Muscle of leg (tissue), 11 donors: ENCODE measurements around the gene FYN. TPM values are rescaled to one million over a fixed set of nuclear protein-coding genes. Genes with fewer than 3 reads are reported as not detected.

Source experiments
- DNase-seq: peaks from one replicate; pipeline ENCODE4 v3.0.0; 2013
- H3K27ac ChIP-seq: one replicate; pipeline ENCODE4 v1.5.1; 2013; ENCODE audit warnings: mild to moderate bottlenecking, low read length, control low read depth
- H3K27me3 ChIP-seq: one replicate; pipeline ENCODE4 v1.6.1; 2013; ENCODE audit warnings: low read length; ENCODE audit not compliant: control insufficient read depth, insufficient read depth
- H3K36me3 ChIP-seq: one replicate; pipeline ENCODE4 v1.6.1; 2013; ENCODE audit warnings: low read length; ENCODE audit not compliant: control insufficient read depth, insufficient read depth
- H3K4me1 ChIP-seq: one replicate; pipeline ENCODE4 v1.6.1; 2013; ENCODE audit warnings: low read length; ENCODE audit not compliant: control insufficient read depth, insufficient read depth
- H3K4me3 ChIP-seq: one replicate; pipeline ENCODE4 v1.5.1; 2013; ENCODE audit warnings: low read length, control low read depth
- H3K9me3 ChIP-seq: replicated peaks from 2 replicates; pipeline ENCODE4 v1.6.1; 2013; ENCODE audit warnings: low read depth, low read length; ENCODE audit not compliant: control insufficient read depth
- WGBS: methylation state at CpG from one replicate; pipeline ENCODE4 v1.1.5; 2013; ENCODE audit warnings: missing lambda C conversion rate; ENCODE audit not compliant: insufficient coverage; 5-methylcytosine and 5-hydroxymethylcytosine counted together
- polyA plus RNA-seq, 8 donors: library from polyadenylated mRNA; unstranded; fragments of 120-200 nt; gene quantifications; one replicate each; pipeline versions ENCODE4 v1.2.1 to v1.2.3, GENCODE V29; 2013; ENCODE audit warnings: inconsistent platforms in 1 of 8, low replicate concordance in 1 of 8; ENCODE audit not compliant: insufficient read length in 8 of 8, insufficient read depth in 1 of 8
- total RNA-seq: library from RNA; stranded (reverse); fragments of 120-200 nt; gene quantifications from one replicate; pipeline ENCODE4 v1.2.4, GENCODE V29; 2013

FYN gene
- total and polyA plus RNA-seq, 9 donors, result 97.1 to 181 (median 152) TPM

GRCh38 chr6:111734068-111735061 is 138.9 kb downstream of the FYN start:
- 29% methylated on average over 3 of the region's 4 CpGs for WGBS
- DNase-seq, result peak; percentile 45
- Histone ChIP-seq H3K4me3 (no peak overlapping the region), H3K27me3 (no peaks in the 10 kb centered on the region), H3K4me1 (peaks cover 60% of the 10 kb centered on the region), H3K27ac (peak overlapping the region; percentile 8), H3K9me3 (peaks cover 8% of the 10 kb centered on the region), H3K36me3 (peaks cover 29% of the 10 kb centered on the region)

DNA sequence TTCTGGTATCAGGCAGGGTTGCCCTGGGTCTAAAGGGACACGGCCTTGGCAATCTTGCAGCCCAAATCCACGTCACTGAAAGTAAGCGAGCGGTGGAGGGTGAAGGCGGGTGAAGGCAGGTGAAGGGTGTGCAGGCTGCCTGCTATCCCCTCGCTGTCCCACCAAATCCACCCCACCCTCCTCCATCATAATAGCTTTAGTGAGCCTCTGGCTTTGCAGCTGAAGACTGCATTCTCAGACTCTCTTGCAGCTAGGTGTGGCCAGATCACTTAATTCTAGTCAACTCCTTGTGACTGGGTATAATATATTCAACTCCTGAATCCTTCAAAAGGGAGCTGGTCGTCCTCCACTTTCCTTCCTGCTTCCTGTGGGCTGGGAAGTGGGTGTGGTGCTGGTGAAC is 140.9 kb downstream of the FYN start:
- H3K27ac ChIP-seq, result peak overlapping the region; percentile 87
- WGBS, result 100% methylated on average over 1 of the region's 7 CpGs
- DNase-seq, result no peak
- peaks cover 54% of the 10 kb centered on the region for H3K4me1 ChIP-seq
- peaks cover 19% of the 10 kb centered on the region for H3K36me3 ChIP-seq
- no peaks in the 10 kb centered on the region for H3K27me3 ChIP-seq
- H3K9me3 ChIP-seq, result peaks cover 8% of the 10 kb centered on the region
- H3K4me3 ChIP-seq, result no peak overlapping the region

DNA sequence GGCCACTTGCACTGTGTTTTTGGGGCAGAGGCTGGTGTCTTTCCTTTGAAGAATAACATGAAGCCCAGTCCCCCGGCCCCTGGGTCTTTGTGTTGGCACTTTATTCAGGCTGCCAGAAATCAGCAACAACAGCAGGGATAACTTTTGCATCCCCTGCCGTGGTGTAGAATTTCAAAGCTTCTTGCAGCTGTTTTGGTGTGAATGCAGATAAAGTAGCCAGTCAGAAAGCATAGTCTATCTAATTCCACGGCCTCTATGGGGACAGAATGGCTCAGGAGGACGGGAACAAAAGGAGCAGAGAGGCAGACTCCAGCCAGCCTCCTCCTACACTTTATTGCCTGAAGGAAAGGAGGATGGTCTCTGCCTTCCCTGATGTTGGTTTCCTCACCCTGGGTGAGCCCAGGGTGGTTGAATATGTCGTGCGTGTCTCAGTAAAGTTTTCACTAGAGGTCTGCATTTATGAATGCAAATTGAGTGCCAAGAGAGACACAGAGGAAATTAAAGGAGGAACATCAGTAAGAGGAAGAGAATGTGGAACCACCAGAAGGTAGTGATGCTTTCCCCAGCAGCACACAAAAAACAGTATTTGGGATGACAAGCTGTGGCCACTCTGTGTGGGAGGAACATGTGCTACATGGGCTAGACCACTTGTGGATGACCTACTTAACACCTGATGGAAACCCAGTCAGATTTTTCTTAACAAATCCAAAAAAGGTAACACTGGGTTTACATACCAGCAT is 141.6 kb downstream of the FYN start:
- Histone ChIP-seq H3K4me1 (peaks cover 56% of the 10 kb centered on the region), H3K27ac (peak overlapping the region; percentile 87), H3K9me3 (peaks cover 8% of the 10 kb centered on the region), H3K4me3 (no peak overlapping the region), H3K27me3 (no peaks in the 10 kb centered on the region), H3K36me3 (peaks cover 20% of the 10 kb centered on the region)
- DNase-seq, result peak; percentile 79
- WGBS, result 31% methylated on average over 3 of the region's 6 CpGs

GRCh38 chr6:111730864-111731263 is 142.4 kb downstream of the FYN start:
- H3K9me3 ChIP-seq, result peaks cover 8% of the 10 kb centered on the region
- no peaks in the 10 kb centered on the region for H3K27me3 ChIP-seq
- H3K4me1 ChIP-seq, result peaks cover 64% of the 10 kb centered on the region
- WGBS, result 64% methylated on average over 10 of the region's 11 CpGs
- peak; percentile 57 for DNase-seq
- no peak overlapping the region for H3K4me3 ChIP-seq
- H3K27ac ChIP-seq, result peak overlapping the region; percentile 87
- H3K36me3 ChIP-seq, result peaks cover 21% of the 10 kb centered on the region

GRCh38 chr6:111727802-111728201 is 145.4 kb downstream of the FYN start:
- Histone ChIP-seq H3K27me3 (no peaks in the 10 kb centered on the region), H3K9me3 (peaks cover 7% of the 10 kb centered on the region), H3K4me3 (no peak overlapping the region), H3K4me1 (peaks cover 72% of the 10 kb centered on the region), H3K27ac (no peak overlapping the region), H3K36me3 (peaks cover 16% of the 10 kb centered on the region)
- peak; percentile 71 for DNase-seq
- WGBS, result 65% methylated on average over 3 of the region's 3 CpGs

DNA sequence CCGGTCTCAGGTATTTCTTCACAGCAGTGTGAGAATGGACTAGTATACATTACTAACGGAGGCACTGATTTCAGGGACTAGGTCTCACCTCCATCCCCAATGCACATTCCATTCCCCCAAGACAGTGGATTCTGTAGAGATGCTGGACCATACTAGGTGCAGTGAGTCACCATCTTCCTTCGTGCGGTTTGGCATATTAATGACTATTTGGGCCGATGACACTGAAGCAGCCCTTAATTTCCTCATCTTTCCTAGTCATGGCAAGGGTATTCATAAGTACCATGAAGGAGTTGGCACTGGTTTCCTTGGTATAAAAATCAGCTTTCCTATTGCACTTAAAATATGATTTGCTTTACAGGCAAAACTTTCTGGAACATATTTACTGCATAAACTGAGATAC is 146.2 kb downstream of the FYN start:
- H3K27ac ChIP-seq, result no peak overlapping the region
- WGBS, result 80% methylated on average over 1 of the region's 5 CpGs
- peaks cover 9% of the 10 kb centered on the region for H3K36me3 ChIP-seq
- no peak for DNase-seq
- H3K27me3 ChIP-seq, result no peaks in the 10 kb centered on the region
- H3K4me1 ChIP-seq, result peaks cover 70% of the 10 kb centered on the region
- no peaks in the 10 kb centered on the region for H3K9me3 ChIP-seq
- no peak overlapping the region for H3K4me3 ChIP-seq

- peak overlapping the region; percentile 62 for H3K27ac ChIP-seq
- WGBS, result 60% methylated on average over 6 of the region's 7 CpGs
- DNase-seq, result peak; percentile 79
- H3K4me3 ChIP-seq, result no peak overlapping the region
- H3K36me3 ChIP-seq, result peaks cover 9% of the 10 kb centered on the region
- H3K27me3 ChIP-seq, result no peaks in the 10 kb centered on the region
- H3K4me1 ChIP-seq, result peaks cover 66% of the 10 kb centered on the region
- no peaks in the 10 kb centered on the region for H3K9me3 ChIP-seq
Observed at GRCh38 chr6:111725446-111726112, 147.7 kb downstream of the FYN start.

- H3K36me3 ChIP-seq, result peaks cover 16% of the 10 kb centered on the region
- H3K9me3 ChIP-seq, result no peaks in the 10 kb centered on the region
- 75% methylated on average over 1 of the region's 3 CpGs for WGBS
- H3K27me3 ChIP-seq, result no peaks in the 10 kb centered on the region
- peaks cover 65% of the 10 kb centered on the region for H3K4me1 ChIP-seq
- no peak for DNase-seq
- H3K4me3 ChIP-seq, result no peak overlapping the region
- peak overlapping the region; percentile 62 for H3K27ac ChIP-seq
Observed at GRCh38 chr6:111724505-111724904, 148.7 kb downstream of the FYN start.

DNA sequence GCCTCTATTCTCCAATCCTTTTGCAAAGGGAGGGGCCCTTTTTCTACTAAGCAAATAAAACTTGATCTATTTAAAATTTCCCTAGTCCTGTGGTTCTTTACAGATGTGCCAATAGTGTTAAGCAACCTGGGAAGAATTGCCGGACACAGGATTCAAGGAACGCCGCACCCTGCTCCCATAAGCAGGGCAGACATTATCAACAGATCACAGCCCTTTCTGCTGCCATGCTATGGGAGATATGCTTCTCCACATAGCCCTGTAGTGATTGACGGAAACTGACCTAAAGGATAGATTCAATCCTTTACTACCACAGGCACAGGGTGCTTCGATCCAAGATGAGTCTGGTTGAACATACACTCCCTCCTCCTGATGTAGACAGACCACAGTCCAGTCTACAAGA is 149.2 kb downstream of the FYN start:
- Histone ChIP-seq H3K9me3 (no peaks in the 10 kb centered on the region), H3K27me3 (no peaks in the 10 kb centered on the region), H3K27ac (peak overlapping the region; percentile 62), H3K36me3 (peaks cover 18% of the 10 kb centered on the region), H3K4me3 (no peak overlapping the region), H3K4me1 (peaks cover 68% of the 10 kb centered on the region)
- 80% methylated on average over 5 of the region's 5 CpGs for WGBS
- DNase-seq, result no peak
